HFFc6 (cell line): Measurements from ENCODE around the gene KIFAP3. TPM values are rescaled to one million over a fixed set of nuclear protein-coding genes. Genes with fewer than 3 reads are reported as not detected.
A peak's percentile ranks its signal among the peaks of the same experiment; 100 is the strongest.

Experiments
- DNase-seq: peaks from one replicate; pipeline ENCODE4 v3.0.0-alpha.2; 2018
- H3K27ac Mint-ChIP-seq: 2 replicates; pipeline ENCODE4 v1.8.0; 2020; ENCODE audit warnings: mild to moderate bottlenecking, mixed read lengths
- H3K27me3 Mint-ChIP-seq: 2 replicates; pipeline ENCODE4 v1.8.0; 2021; ENCODE audit warnings: mild to moderate bottlenecking, moderate library complexity, mixed read lengths; ENCODE audit not compliant: insufficient read depth
- H3K36me3 Mint-ChIP-seq: 2 replicates; pipeline ENCODE4 v1.8.0; 2021; ENCODE audit warnings: low read depth, mixed read lengths
- H3K4me1 Mint-ChIP-seq: 2 replicates; pipeline ENCODE4 v1.8.0; 2020; ENCODE audit warnings: low read depth, mixed read lengths
- H3K4me3 Mint-ChIP-seq: 2 replicates; pipeline ENCODE4 v1.8.0; 2020; ENCODE audit warnings: mild to moderate bottlenecking, moderate library complexity, mixed read lengths
- H3K9me3 Mint-ChIP-seq: 2 replicates; pipeline ENCODE4 v1.8.0; 2020; ENCODE audit warnings: mild to moderate bottlenecking, mixed read lengths
- CTCF ChIP-seq: fragments of 200-600 bp; sonication (generic); IDR thresholded peaks from 2 replicates; pipeline ENCODE4 v1.5.0; 2021; ENCODE audit warnings: antibody characterized with exemption, mild to moderate bottlenecking
- total RNA-seq, 6 experiments: library from RNA; stranded (reverse); fragmentation: NEBNext Ultra II Directional; extraction: Animal tissue kit (Norgen Biotek cat#: 25700); gene quantifications; 2 replicates in 1 of 6; 3 replicates in 5 of 6; pipeline ENCODE4 v1.2.3, GENCODE V29; 2021

Gene KIFAP3
- total RNA-seq, 6 experiments from 2014 or later, result 21.4 to 26.1 (median 23.4) TPM

GRCh38 chr1:169946206-169946605 lies 128.3 kb downstream of the KIFAP3 start:
- H3K27ac Mint-ChIP-seq, result no peak overlapping the region

GRCh38 chr1:169945181-169945580 lies 129.3 kb downstream of the KIFAP3 start:
- DNase-seq, result no peak
- H3K36me3 Mint-ChIP-seq, result no peaks in the 10 kb centered on the region
- no peaks in the 10 kb centered on the region for H3K27me3 Mint-ChIP-seq
- peaks cover 19% of the 10 kb centered on the region for H3K4me1 Mint-ChIP-seq
- H3K27ac Mint-ChIP-seq, result no peak overlapping the region
- no peak for TF ChIP-seq CTCF
- no peak overlapping the region for H3K4me3 Mint-ChIP-seq
- no peaks in the 10 kb centered on the region for H3K9me3 Mint-ChIP-seq

More at GRCh38 chr1:169946206-169946605, 128.3 kb downstream of the KIFAP3 start:
- no peak for TF ChIP-seq CTCF
- peaks cover 19% of the 10 kb centered on the region for H3K4me1 Mint-ChIP-seq
- H3K4me3 Mint-ChIP-seq, result no peak overlapping the region
- H3K27me3 Mint-ChIP-seq, result no peaks in the 10 kb centered on the region
- no peaks in the 10 kb centered on the region for H3K36me3 Mint-ChIP-seq
- no peak for DNase-seq
- H3K9me3 Mint-ChIP-seq, result no peaks in the 10 kb centered on the region

GRCh38 chr1:169944621-169945020 lies 129.9 kb downstream of the KIFAP3 start:
- Mint-ChIP-seq H3K4me3 (no peak overlapping the region), H3K4me1 (peaks cover 18% of the 10 kb centered on the region), H3K27me3 (no peaks in the 10 kb centered on the region), H3K9me3 (no peaks in the 10 kb centered on the region), H3K36me3 (no peaks in the 10 kb centered on the region), H3K27ac (no peak overlapping the region)
- DNase-seq, result no peak
- no peak for TF ChIP-seq CTCF

- no peak for DNase-seq
- no peak for TF ChIP-seq CTCF
- no peak overlapping the region for H3K4me3 Mint-ChIP-seq
- H3K4me1 Mint-ChIP-seq, result peaks cover 13% of the 10 kb centered on the region
- H3K27ac Mint-ChIP-seq, result no peak overlapping the region
- no peaks in the 10 kb centered on the region for H3K36me3 Mint-ChIP-seq
- H3K27me3 Mint-ChIP-seq, result no peaks in the 10 kb centered on the region
- H3K9me3 Mint-ChIP-seq, result no peaks in the 10 kb centered on the region
These were observed 130.4 kb downstream of the KIFAP3 start for GRCh38 chr1:169943963-169944526.

GRCh38 chr1:169941982-169942830 lies 132.3 kb downstream of the KIFAP3 start:
- H3K4me3 Mint-ChIP-seq, result peak overlapping the region; percentile 38
- DNase-seq, result peak; percentile 77
- H3K4me1 Mint-ChIP-seq, result peaks cover 13% of the 10 kb centered on the region
- H3K27me3 Mint-ChIP-seq, result no peaks in the 10 kb centered on the region
- H3K27ac Mint-ChIP-seq, result peak overlapping the region; percentile 63
- H3K9me3 Mint-ChIP-seq, result no peaks in the 10 kb centered on the region
- TF ChIP-seq CTCF, result no peak
- no peaks in the 10 kb centered on the region for H3K36me3 Mint-ChIP-seq
